Measurements from ENCODE around the gene MYRFL.
A peak's percentile ranks its signal among the peaks of the same experiment; 100 is the strongest.
"Not testable (repeated sequence)": the region's sequence is repeated elsewhere in the genome, so short reads cannot be mapped to it uniquely, and the experiment has no call there.

MYRFL gene

DNA sequence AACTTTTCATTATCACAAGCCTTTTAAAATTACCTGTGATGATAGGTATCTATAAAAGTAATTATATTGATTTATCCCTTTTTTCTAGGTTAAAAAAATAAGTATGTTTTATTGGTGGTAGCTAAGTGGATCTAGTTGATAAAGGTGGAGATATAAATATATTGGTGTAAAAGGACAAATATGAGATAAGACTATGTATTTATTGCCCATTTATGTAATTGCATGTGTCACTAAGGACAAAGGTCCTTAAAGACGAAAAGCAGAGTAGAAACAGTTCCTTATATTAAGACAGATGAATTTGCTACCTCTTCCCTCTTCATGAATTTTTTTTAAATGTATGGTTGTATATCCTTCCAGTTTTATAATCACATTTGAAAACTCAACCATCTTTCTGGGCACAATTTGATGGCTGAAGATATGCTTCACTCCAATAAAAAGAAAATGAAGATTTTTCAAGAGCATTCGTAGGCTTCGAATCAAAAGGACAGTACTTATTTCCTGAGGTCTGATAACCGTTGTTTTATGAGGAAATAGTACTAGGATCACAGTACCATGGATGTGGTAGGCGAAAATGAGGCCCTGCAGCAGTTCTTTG is at the start of gene MYRFL:
MYRFL (plus strand) TSS at position 262 of the 595 bp plus-strand sequence; CDS start at position 553, 291 bp downstream.
- no peak within 1 kb of the TSS for H3K4me3 ChIP-seq (ENCODE audit: low read depth, low read length)
- TF ChIP-seq, protein P1, sequence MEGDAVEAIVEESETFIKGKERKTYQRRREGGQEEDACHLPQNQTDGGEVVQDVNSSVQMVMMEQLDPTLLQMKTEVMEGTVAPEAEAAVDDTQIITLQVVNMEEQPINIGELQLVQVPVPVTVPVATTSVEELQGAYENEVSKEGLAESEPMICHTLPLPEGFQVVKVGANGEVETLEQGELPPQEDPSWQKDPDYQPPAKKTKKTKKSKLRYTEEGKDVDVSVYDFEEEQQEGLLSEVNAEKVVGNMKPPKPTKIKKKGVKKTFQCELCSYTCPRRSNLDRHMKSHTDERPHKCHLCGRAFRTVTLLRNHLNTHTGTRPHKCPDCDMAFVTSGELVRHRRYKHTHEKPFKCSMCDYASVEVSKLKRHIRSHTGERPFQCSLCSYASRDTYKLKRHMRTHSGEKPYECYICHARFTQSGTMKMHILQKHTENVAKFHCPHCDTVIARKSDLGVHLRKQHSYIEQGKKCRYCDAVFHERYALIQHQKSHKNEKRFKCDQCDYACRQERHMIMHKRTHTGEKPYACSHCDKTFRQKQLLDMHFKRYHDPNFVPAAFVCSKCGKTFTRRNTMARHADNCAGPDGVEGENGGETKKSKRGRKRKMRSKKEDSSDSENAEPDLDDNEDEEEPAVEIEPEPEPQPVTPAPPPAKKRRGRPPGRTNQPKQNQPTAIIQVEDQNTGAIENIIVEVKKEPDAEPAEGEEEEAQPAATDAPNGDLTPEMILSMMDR (IDR thresholded peaks at IDR 0.05; ENCODE audit: low read depth, low read length) = no peak

DNA sequence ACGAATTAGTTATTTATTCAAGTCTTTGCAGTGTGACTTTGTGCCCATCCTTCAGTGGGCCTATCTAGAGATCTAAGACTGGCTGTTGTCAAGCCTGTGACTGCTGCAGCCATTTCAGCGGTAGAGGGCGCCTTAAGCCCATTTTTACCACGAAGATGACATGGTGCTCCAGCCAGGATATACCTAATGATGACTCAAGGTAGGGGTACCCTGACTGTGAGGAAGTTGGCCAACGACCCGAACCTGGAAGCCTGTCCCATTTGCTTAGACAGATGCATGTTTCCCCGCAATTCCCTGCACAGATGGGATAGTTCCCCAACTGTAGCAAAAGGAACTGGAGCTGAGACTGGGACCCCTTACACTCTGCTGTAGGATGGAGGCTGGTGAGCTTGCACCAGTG is 45.1 kb upstream of the MYRFL start:
- H3K4me3 ChIP-seq (ENCODE audit: low read depth, low read length) = no peak overlapping the region
- TF ChIP-seq, protein P1 (IDR thresholded peaks at IDR 0.05; ENCODE audit: low read depth, low read length) = peak; percentile 33; the same call in 1 of the 2 replicates

DNA sequence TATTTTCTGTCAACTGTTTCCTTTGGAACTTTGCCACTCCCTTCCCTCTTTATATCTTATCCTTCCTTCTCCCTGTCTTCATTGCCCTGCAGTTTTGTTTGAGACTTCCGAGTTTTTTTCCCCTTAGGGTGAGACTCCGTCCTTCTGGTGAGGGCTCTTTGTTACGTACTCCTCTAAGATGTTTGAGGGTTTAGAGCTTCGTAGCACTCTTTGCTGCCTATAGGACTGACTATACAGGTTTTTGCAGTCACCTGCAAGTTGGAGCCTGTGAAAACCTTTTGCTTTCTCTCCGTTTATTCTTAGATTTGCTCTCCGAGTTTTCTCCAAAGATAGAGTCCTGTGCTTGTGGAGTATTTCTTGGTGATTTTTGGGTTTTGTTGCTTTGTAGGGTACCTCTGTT is 41.7 kb upstream of the MYRFL start:
- TF ChIP-seq, protein P1 (IDR thresholded peaks at IDR 0.05; ENCODE audit: low read depth, low read length) = no peak
- no peak overlapping the region for H3K4me3 ChIP-seq (ENCODE audit: low read depth, low read length)

DNA sequence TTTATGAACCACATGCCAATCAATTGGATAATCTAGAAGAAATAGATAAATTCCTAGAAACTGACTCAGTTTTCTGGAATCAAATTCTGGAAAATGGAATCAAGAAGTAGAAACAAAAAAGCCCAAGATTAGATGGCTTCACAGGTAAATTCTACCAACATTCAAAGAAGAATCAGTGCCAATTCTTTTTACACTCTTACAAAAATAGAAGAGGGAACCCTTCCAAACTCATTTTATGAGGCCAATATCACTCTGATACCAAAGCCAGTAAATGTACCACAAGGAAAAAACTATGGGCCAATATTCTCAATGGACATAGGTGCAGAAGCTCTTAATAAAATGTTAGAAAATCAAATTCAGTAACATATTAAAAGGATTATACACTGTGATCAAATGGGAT is 35.7 kb upstream of the MYRFL start:
- H3K4me3 ChIP-seq (ENCODE audit: low read depth, low read length) = no peak overlapping the region
- TF ChIP-seq, protein P1 (IDR thresholded peaks at IDR 0.05; ENCODE audit: low read depth, low read length) = no peak

DNA sequence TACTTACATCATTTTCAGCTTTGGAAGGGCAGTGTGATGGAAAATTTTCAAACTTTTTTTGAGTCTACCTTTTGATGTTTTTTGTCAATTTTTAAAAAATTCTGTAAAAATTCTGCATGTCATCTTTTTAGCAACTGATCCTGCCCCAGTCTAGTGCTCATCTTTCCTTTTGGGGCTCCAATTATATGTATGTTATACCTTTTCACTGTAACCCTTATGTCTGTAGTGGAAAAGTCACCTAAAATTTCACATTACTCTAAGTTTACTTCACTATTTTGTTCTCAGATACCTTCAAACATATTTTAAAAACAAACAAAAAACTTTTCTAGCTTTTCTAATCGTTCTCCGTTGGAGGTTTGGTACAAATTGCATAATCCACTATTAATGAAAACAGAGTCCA is 32.5 kb upstream of the MYRFL start:
- TF ChIP-seq, protein P1 (IDR thresholded peaks at IDR 0.05; ENCODE audit: low read depth, low read length) = no peak
- no peak overlapping the region for H3K4me3 ChIP-seq (ENCODE audit: low read depth, low read length)

DNA sequence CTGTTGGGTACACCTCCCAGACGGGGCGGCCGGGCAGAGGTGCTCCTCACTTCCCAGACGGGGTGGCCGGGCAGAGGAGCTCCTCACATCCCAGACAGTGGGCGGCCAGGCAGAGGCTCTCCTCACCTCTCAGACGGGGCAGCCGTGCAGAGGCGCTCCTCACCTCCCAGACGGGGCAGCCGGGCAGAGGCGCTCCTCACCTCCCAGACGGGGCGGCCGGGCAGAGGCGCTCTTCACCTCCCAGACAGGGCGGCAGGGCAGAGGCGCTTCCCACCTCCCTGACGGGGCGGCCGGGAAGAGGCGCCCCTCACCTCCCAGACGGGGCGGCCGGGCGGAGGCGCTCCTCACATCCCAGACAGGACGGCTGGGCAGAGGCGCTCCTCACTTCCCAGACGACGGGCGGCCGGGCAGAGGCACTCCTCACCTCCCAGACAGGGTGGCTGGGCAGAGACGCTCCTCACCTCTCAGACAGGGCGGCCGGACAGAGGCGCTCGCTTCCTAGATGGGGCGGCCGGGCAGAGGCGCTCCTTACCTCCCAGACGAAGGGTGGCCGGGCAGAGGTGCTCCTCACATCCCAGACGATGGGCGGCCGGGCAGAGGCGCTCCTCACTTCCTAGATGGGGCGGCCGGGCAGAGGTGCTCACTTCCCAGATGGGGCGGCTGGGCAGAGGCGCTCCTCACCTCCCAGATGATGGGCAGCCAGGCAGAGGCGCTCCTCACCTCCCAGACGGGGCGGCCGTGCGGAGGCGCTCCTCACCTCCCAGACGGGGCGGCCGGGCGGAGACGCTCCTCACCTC is 17.7 kb upstream of the MYRFL start:
- H3K4me3 ChIP-seq (ENCODE audit: low read depth, low read length) = not testable (repeated sequence)

DNA sequence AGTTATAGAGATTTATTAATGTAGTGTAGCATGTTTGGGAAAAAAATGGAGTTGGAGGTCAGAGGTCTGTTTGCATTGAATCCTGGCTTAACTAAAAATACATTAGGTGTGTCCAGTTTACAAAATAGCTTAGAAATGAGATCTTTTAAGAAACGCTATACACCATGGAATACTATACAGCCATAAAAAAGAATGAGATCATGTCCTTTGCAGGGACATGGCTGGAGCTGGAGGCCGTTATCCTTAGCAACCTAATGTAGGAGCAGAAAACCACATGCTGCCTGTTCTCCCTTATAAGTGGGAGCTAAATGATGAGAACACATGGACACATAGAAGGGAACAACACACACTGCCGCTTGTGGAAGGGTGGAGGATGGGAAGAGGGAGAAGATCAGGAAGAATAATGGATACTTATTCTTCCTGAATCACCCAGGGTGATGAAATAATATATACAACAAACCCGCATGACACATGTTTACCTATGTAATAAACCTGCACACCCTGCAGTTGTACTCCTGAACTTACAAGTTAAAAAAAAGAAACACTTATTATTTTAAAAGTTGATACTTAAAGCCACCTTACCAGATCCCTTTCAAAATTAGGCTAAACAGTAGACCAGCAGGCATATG is 14.0 kb upstream of the MYRFL start:
- TF ChIP-seq, protein P1 (IDR thresholded peaks at IDR 0.05; ENCODE audit: low read depth, low read length) = no peak
- H3K4me3 ChIP-seq (ENCODE audit: low read depth, low read length) = no peak overlapping the region
